Gastroesophageal sphincter (tissue), 4 donors: ENCODE results near the gene P2RY2. TPM values are rescaled to one million over a fixed set of nuclear protein-coding genes. Genes with fewer than 3 reads are reported as not detected.
"Not testable (repeated sequence)": the region's sequence is repeated elsewhere in the genome, so short reads cannot be mapped to it uniquely, and the experiment has no call there.

Source experiments
- ATAC-seq: fragments of 150-250 bp; one replicate; pipeline ENCODE4 v1.9.1; 2016; ENCODE audit warnings: mild to moderate bottlenecking, moderate library complexity
- H3K27ac ChIP-seq, 4 donors: fragments of 200-600 bp; sonication (generic) in 3 of 4; 1 replicate in 3 of 4; 2 replicates in 1 of 4; pipeline ENCODE4 v1.5.1; 2016 to 2019
- H3K27me3 ChIP-seq: fragments of 200-600 bp; sonication (generic); one replicate; pipeline ENCODE4 v1.5.1; 2019
- H3K36me3 ChIP-seq, 2 donors: fragments of 200-600 bp; sonication (generic); one replicate each; pipeline ENCODE4 v1.5.1; 2019; ENCODE audit warnings: control low read depth in 1 of 2
- H3K4me1 ChIP-seq, 3 donors: fragments of 200-600 bp; sonication (generic); 1 replicate in 2 of 3; 2 replicates in 1 of 3; pipeline ENCODE4 v1.5.1; 2016 to 2019; ENCODE audit warnings: control low read depth in 2 of 3
- H3K4me3 ChIP-seq, 2 donors: fragments of 200-600 bp; sonication (generic); one replicate each; pipeline ENCODE4 v1.5.1; 2019; ENCODE audit warnings: mild to moderate bottlenecking in 1 of 2, moderate library complexity in 1 of 2
- H3K9me3 ChIP-seq, 3 donors: fragments of 200-600 bp; sonication (generic); one replicate each; pipeline ENCODE4 v1.5.1; 2017 to 2019; ENCODE audit warnings: control low read depth in 2 of 3
- EP300 ChIP-seq: sonication (generic); formaldehyde crosslinking; IDR thresholded peaks from one replicate; pipeline ENCODE4 v1.6.1; 2017; ENCODE audit warnings: antibody characterized with exemption, mild to moderate bottlenecking
- POLR2A ChIP-seq, 2 donors: fragments of 450-650 bp; IDR thresholded peaks; one replicate each; pipeline ENCODE4 v1.6.1; 2017; ENCODE audit warnings: antibody characterized with exemption in 2 of 2, mild to moderate bottlenecking in 2 of 2, moderate library complexity in 1 of 2
- POLR2AphosphoS5 ChIP-seq: sonication (generic); formaldehyde crosslinking; IDR thresholded peaks from one replicate; pipeline ENCODE4 v1.6.1; 2017; ENCODE audit warnings: antibody characterized with exemption
- WGBS, 2 donors: methylation state at CpG; one replicate each; pipeline ENCODE4 v1.1.5; 2018; ENCODE audit warnings: low coverage in 1 of 2; 5-methylcytosine and 5-hydroxymethylcytosine counted together
- total RNA-seq, 4 donors: library from RNA; depleted of rRNA; stranded (reverse); fragments of >200 nt; gene quantifications; one replicate each; pipeline ENCODE4 v1.1.0, GENCODE V29; 2016
- TF ChIP-seq, protein P1 (sequence below), 4 experiments: fragments of 200-600 bp in 2 of 4; fragments of 450-650 bp in 2 of 4; sonication (generic) in 1 of 4; IDR thresholded peaks; one replicate each; pipeline ENCODE4 v1.5.1; 2017 to 2019; ENCODE audit warnings: antibody characterized with exemption in 4 of 4, mild to moderate bottlenecking in 2 of 4, moderate library complexity in 2 of 4

Gene P2RY2
- total RNA-seq, 4 donors from 2014 or later: 0.35 to 2.5 (median 0.89) TPM

DNA sequence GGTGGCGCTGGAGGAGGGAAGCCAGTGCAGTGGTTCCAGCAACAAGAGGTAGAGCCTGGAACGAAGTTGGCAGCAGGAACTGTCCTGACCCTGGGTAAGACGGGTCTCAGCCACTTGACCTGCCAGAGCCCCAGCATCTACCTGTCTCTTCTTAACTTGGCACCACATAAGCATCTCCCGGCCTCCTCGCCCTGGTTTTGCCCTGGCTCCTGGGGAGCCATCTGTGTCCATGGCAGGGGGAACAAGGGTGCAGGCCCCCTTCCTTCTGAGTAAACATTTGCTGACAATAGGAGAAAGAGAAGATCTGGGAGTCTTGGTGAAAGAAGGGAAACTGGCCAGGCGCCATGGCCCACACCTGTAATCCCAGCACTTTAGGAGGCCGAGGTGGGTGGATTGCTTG, 12.8 kb downstream of the P2RY2 start:
- no peaks in the 10 kb centered on the region for H3K27me3 ChIP-seq
- H3K36me3 ChIP-seq: no peaks in the 10 kb centered on the region
- TF ChIP-seq POLR2A (IDR thresholded peaks at IDR 0.05) (no peak), POLR2AphosphoS5 (no peak), EP300 (no peak)
- TF ChIP-seq, protein P1, sequence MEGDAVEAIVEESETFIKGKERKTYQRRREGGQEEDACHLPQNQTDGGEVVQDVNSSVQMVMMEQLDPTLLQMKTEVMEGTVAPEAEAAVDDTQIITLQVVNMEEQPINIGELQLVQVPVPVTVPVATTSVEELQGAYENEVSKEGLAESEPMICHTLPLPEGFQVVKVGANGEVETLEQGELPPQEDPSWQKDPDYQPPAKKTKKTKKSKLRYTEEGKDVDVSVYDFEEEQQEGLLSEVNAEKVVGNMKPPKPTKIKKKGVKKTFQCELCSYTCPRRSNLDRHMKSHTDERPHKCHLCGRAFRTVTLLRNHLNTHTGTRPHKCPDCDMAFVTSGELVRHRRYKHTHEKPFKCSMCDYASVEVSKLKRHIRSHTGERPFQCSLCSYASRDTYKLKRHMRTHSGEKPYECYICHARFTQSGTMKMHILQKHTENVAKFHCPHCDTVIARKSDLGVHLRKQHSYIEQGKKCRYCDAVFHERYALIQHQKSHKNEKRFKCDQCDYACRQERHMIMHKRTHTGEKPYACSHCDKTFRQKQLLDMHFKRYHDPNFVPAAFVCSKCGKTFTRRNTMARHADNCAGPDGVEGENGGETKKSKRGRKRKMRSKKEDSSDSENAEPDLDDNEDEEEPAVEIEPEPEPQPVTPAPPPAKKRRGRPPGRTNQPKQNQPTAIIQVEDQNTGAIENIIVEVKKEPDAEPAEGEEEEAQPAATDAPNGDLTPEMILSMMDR (IDR thresholded peaks at IDR 0.05): no peak
- no peak overlapping the region for H3K4me3 ChIP-seq
- WGBS, 2 donors: 80% methylated on average over 3 of the region's 7 CpGs; no CpG with 5 or more reads in 1 of the 2 donors
- no peaks in the 10 kb centered on the region for H3K9me3 ChIP-seq
- H3K4me1 ChIP-seq: peaks cover 0 to 18% (median 0%) of the 10 kb centered on the region in 3 donors
- no peak for ATAC-seq
- H3K27ac ChIP-seq: no peak overlapping the region

DNA sequence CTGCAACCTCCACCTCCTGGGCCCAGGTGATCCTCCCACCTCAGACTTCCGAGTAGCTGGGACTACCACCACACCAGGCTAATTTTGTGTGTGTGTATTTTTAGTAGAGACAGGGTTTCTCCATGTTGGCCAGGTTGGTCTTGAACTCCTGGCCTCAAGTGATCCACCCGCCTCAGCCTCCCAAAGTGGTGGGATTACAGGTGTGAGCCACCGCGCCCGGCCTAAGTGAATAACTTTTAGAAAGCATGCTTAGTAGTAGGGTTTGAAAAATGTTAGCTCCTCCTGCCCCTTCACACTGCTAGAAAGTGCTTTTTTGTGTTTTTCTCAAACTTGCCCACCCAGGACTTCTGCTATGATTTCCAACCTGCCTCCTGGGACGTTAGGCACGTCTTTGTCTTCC, 14.4 kb downstream of the P2RY2 start:
- not testable (repeated sequence) for H3K4me3 ChIP-seq, H3K36me3 ChIP-seq, H3K27ac ChIP-seq, H3K27me3 ChIP-seq, ATAC-seq, H3K9me3 ChIP-seq
- WGBS, 2 donors: 91 to 100% methylated on average over 2 to 6 of the region's 7 CpGs
- peaks cover 0 to 18% (median 0%) of the 10 kb centered on the region in 3 donors for H3K4me1 ChIP-seq

DNA sequence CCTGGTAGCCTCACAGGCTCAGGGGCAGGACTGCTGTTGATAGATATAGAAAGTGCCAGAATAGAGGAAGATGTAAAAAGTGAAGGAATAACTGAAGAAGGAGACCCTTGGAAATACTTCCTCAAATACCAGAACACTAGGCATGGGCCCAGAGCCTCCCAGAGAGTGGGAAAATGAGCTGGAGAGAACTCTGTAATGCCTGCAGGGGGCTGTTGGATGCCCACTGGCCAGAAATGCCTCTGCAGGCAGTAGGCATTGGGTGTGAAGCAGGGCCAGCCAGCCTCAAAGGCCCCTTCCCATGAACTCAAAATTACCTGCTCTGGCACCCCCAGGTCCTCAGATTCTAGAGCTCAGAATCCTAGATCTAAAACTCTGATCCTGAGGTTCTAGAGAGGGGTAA, 15.1 kb downstream of the P2RY2 start:
- TF ChIP-seq POLR2A (IDR thresholded peaks at IDR 0.05) (no peak), POLR2AphosphoS5 (no peak), EP300 (no peak)
- TF ChIP-seq, protein P1 (IDR thresholded peaks at IDR 0.05): no peak
- H3K36me3 ChIP-seq: no peaks in the 10 kb centered on the region
- peaks cover 0 to 18% (median 0%) of the 10 kb centered on the region in 3 donors for H3K4me1 ChIP-seq
- H3K27ac ChIP-seq: no peak overlapping the region
- no peak overlapping the region for H3K4me3 ChIP-seq
- ATAC-seq: no peak
- no peaks in the 10 kb centered on the region for H3K9me3 ChIP-seq
- H3K27me3 ChIP-seq: no peaks in the 10 kb centered on the region

DNA sequence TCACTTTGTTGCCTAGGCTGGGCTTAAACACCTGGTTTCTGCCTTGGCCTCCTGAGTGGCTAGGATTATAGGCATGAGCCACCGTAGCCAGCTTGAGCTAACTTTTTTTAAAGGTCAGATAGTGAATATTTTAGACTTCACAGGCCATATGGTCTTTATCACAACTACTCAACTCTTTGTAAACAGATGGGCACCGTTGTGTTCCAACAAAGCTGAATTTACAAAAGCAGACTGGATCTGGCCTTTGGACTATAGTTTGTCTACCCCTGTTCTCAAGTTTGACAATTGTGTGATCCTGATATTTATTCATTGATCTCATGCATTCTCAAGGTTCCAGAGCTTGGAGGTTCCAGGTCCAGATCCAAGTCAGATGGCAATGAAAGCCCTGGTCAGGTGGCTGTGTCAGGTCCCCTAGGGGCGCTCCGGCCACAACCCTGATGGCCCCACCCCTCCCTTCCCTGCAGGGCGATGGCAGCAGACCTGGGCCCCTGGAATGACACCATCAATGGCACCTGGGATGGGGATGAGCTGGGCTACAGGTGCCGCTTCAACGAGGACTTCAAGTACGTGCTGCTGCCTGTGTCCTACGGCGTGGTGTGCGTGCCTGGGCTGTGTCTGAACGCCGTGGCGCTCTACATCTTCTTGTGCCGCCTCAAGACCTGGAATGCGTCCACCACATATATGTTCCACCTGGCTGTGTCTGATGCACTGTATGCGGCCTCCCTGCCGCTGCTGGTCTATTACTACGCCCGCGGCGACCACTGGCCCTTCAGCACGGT, 15.8 kb downstream of the P2RY2 start:
- H3K36me3 ChIP-seq: no peaks in the 10 kb centered on the region
- WGBS, 2 donors: 8 to 41% methylated on average over 2 to 3 of the region's 23 CpGs
- H3K9me3 ChIP-seq: no peaks in the 10 kb centered on the region
- no peaks in the 10 kb centered on the region for H3K27me3 ChIP-seq
- H3K4me1 ChIP-seq: peaks cover 0 to 18% (median 0%) of the 10 kb centered on the region in 3 donors
- ATAC-seq: no peak
- TF ChIP-seq POLR2AphosphoS5: no peak
- no peak for TF ChIP-seq POLR2A (IDR thresholded peaks at IDR 0.05)
- TF ChIP-seq, protein P1 (IDR thresholded peaks at IDR 0.05): no peak
- TF ChIP-seq EP300: no peak
- no peak overlapping the region for H3K27ac ChIP-seq
- H3K4me3 ChIP-seq: no peak overlapping the region

DNA sequence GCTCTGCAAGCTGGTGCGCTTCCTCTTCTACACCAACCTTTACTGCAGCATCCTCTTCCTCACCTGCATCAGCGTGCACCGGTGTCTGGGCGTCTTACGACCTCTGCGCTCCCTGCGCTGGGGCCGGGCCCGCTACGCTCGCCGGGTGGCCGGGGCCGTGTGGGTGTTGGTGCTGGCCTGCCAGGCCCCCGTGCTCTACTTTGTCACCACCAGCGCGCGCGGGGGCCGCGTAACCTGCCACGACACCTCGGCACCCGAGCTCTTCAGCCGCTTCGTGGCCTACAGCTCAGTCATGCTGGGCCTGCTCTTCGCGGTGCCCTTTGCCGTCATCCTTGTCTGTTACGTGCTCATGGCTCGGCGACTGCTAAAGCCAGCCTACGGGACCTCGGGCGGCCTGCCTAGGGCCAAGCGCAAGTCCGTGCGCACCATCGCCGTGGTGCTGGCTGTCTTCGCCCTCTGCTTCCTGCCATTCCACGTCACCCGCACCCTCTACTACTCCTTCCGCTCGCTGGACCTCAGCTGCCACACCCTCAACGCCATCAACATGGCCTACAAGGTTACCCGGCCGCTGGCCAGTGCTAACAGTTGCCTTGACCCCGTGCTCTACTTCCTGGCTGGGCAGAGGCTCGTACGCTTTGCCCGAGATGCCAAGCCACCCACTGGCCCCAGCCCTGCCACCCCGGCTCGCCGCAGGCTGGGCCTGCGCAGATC, 16.5 kb downstream of the P2RY2 start:
- H3K36me3 ChIP-seq: no peaks in the 10 kb centered on the region
- no peak overlapping the region for H3K4me3 ChIP-seq
- H3K4me1 ChIP-seq: peaks cover 0 to 13% (median 0%) of the 10 kb centered on the region in 3 donors
- no peaks in the 10 kb centered on the region for H3K27me3 ChIP-seq
- WGBS, 2 donors: 96% methylated on average over 4 of the region's 56 CpGs; no CpG with 5 or more reads in 1 of the 2 donors
- no peak for TF ChIP-seq EP300
- TF ChIP-seq POLR2AphosphoS5: no peak
- TF ChIP-seq, protein P1 (IDR thresholded peaks at IDR 0.05): no peak
- no peak for TF ChIP-seq POLR2A (IDR thresholded peaks at IDR 0.05)
- no peaks in the 10 kb centered on the region for H3K9me3 ChIP-seq
- no peak overlapping the region for H3K27ac ChIP-seq
- ATAC-seq: no peak
